Gastroesophageal sphincter (tissue), 4 donors: ENCODE measurements around the gene CACNA1C. TPM values are rescaled to one million over a fixed set of nuclear protein-coding genes. Genes with fewer than 3 reads are reported as not detected.

Source experiments
- ATAC-seq: fragments of 150-250 bp; one replicate; pipeline ENCODE4 v1.9.1; 2016; ENCODE audit warnings: mild to moderate bottlenecking, moderate library complexity
- H3K27ac ChIP-seq, 4 donors: fragments of 200-600 bp; sonication (generic) in 3 of 4; 1 replicate in 3 of 4; 2 replicates in 1 of 4; pipeline ENCODE4 v1.5.1; 2016 to 2019
- H3K27me3 ChIP-seq: fragments of 200-600 bp; sonication (generic); one replicate; pipeline ENCODE4 v1.5.1; 2019
- H3K36me3 ChIP-seq, 2 donors: fragments of 200-600 bp; sonication (generic); one replicate each; pipeline ENCODE4 v1.5.1; 2019; ENCODE audit warnings: control low read depth in 1 of 2
- H3K4me1 ChIP-seq, 3 donors: fragments of 200-600 bp; sonication (generic); 1 replicate in 2 of 3; 2 replicates in 1 of 3; pipeline ENCODE4 v1.5.1; 2016 to 2019; ENCODE audit warnings: control low read depth in 2 of 3
- H3K4me3 ChIP-seq, 2 donors: fragments of 200-600 bp; sonication (generic); one replicate each; pipeline ENCODE4 v1.5.1; 2019; ENCODE audit warnings: mild to moderate bottlenecking in 1 of 2, moderate library complexity in 1 of 2
- H3K9me3 ChIP-seq, 3 donors: fragments of 200-600 bp; sonication (generic); one replicate each; pipeline ENCODE4 v1.5.1; 2017 to 2019; ENCODE audit warnings: control low read depth in 2 of 3
- EP300 ChIP-seq: sonication (generic); formaldehyde crosslinking; IDR thresholded peaks from one replicate; pipeline ENCODE4 v1.6.1; 2017; ENCODE audit warnings: antibody characterized with exemption, mild to moderate bottlenecking
- POLR2A ChIP-seq, 2 donors: fragments of 450-650 bp; IDR thresholded peaks; one replicate each; pipeline ENCODE4 v1.6.1; 2017; ENCODE audit warnings: antibody characterized with exemption in 2 of 2, mild to moderate bottlenecking in 2 of 2, moderate library complexity in 1 of 2
- POLR2AphosphoS5 ChIP-seq: sonication (generic); formaldehyde crosslinking; IDR thresholded peaks from one replicate; pipeline ENCODE4 v1.6.1; 2017; ENCODE audit warnings: antibody characterized with exemption
- WGBS, 2 donors: methylation state at CpG; one replicate each; pipeline ENCODE4 v1.1.5; 2018; ENCODE audit warnings: low coverage in 1 of 2; 5-methylcytosine and 5-hydroxymethylcytosine counted together
- total RNA-seq, 4 donors: library from RNA; depleted of rRNA; stranded (reverse); fragments of >200 nt; gene quantifications; one replicate each; pipeline ENCODE4 v1.1.0, GENCODE V29; 2016
- TF ChIP-seq, protein P1 (sequence below), 4 experiments: fragments of 200-600 bp in 2 of 4; fragments of 450-650 bp in 2 of 4; sonication (generic) in 1 of 4; IDR thresholded peaks; one replicate each; pipeline ENCODE4 v1.5.1; 2017 to 2019; ENCODE audit warnings: antibody characterized with exemption in 4 of 4, mild to moderate bottlenecking in 2 of 4, moderate library complexity in 2 of 4

Gene CACNA1C
- total RNA-seq, 4 donors from 2014 or later = 22.9 to 96.2 (median 41.4) TPM

DNA sequence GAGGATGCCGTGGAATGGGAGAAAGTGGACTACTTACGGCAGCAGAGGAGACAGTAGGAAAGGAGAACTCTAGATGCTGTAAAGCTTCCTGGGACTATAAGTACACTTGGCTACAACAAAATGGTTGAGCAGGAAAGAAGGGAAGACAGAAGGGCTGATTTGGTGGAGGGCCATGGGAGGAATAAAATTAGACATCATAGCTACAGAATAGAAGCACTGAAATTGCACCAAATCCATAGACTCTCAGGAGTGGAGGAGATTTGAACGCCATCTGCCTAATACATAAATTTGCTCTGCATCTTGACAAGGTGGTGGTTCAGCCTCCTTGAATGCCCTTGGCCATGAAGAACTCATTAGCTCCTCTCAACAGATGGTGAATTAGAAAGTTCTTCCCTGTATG is 32.3 kb upstream of the CACNA1C start:
- TF ChIP-seq POLR2AphosphoS5 = no peak
- TF ChIP-seq EP300 = no peak
- no peak for TF ChIP-seq POLR2A (IDR thresholded peaks at IDR 0.05)
- TF ChIP-seq, protein P1, sequence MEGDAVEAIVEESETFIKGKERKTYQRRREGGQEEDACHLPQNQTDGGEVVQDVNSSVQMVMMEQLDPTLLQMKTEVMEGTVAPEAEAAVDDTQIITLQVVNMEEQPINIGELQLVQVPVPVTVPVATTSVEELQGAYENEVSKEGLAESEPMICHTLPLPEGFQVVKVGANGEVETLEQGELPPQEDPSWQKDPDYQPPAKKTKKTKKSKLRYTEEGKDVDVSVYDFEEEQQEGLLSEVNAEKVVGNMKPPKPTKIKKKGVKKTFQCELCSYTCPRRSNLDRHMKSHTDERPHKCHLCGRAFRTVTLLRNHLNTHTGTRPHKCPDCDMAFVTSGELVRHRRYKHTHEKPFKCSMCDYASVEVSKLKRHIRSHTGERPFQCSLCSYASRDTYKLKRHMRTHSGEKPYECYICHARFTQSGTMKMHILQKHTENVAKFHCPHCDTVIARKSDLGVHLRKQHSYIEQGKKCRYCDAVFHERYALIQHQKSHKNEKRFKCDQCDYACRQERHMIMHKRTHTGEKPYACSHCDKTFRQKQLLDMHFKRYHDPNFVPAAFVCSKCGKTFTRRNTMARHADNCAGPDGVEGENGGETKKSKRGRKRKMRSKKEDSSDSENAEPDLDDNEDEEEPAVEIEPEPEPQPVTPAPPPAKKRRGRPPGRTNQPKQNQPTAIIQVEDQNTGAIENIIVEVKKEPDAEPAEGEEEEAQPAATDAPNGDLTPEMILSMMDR (IDR thresholded peaks at IDR 0.05) = no peak
- no peak for ATAC-seq
- Histone ChIP-seq H3K27me3 (no peaks in the 10 kb centered on the region), H3K36me3 (no peaks in the 10 kb centered on the region), H3K9me3 (peaks cover 0 to 4% (median 0%) of the 10 kb centered on the region in 3 donors), H3K4me3 (no peak overlapping the region), H3K4me1 (no peaks in the 10 kb centered on the region), H3K27ac (no peak overlapping the region)
- 89 to 100% methylated on average over 1 to 3 of the region's 3 CpGs for WGBS, 2 donors

DNA sequence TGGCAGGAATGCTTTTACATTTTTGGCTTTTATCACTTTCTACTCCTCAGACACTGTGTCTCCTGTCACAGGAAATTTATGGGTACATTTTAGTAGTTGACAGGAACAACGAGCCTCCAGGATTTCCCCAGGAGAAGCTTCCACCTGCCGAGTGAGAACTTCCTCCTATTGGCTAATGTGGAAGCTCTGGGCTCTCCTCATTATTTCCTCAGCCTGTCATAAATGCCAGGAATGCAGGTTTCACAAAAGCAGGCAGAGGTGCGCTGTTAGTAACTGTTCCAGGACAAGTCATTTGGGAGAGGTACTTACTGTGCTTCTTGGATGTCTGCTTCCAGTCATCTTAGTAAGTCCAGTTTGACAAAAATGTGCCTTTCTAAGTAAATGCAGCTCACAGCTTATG is 29.4 kb upstream of the CACNA1C start:
- Histone ChIP-seq H3K27me3 (no peaks in the 10 kb centered on the region), H3K4me3 (no peak overlapping the region), H3K4me1 (no peaks in the 10 kb centered on the region), H3K9me3 (peaks cover 0 to 4% (median 0%) of the 10 kb centered on the region in 3 donors), H3K27ac (no peak overlapping the region), H3K36me3 (no peaks in the 10 kb centered on the region)
- TF ChIP-seq POLR2AphosphoS5 = no peak
- TF ChIP-seq, protein P1 (IDR thresholded peaks at IDR 0.05) = no peak
- TF ChIP-seq EP300 = no peak
- no peak for TF ChIP-seq POLR2A (IDR thresholded peaks at IDR 0.05)
- no peak for ATAC-seq
- WGBS, 2 donors = 29 to 80% methylated on average over 1 to 3 of the region's 3 CpGs

DNA sequence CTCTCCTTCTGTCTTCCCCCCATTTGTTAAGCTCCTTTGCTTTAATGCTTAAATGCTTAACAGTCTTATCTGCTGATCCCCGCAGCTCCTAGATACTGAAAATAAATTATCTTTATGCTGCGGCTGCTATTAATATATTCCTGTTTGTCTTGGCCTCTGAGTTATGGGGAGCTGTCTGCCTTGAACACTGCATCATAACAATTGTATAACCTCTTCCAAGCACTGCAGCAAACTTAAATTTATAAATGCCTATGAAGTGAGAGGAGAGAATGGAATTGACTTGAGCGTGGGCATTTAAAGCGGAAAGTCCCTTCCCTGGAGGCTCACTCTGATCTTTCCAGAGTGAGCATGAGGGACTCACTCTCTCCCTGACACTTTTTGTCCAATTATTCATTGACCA is 25.4 kb upstream of the CACNA1C start:
- no peaks in the 10 kb centered on the region for H3K36me3 ChIP-seq
- H3K4me1 ChIP-seq = no peaks in the 10 kb centered on the region
- no peak for ATAC-seq
- WGBS, 2 donors = 16 to 30% methylated on average over 4 of the region's 4 CpGs
- H3K27ac ChIP-seq = no peak overlapping the region
- H3K27me3 ChIP-seq = no peaks in the 10 kb centered on the region
- TF ChIP-seq POLR2A (IDR thresholded peaks at IDR 0.05) = no peak
- TF ChIP-seq EP300 = no peak
- TF ChIP-seq POLR2AphosphoS5 = no peak
- TF ChIP-seq, protein P1 (IDR thresholded peaks at IDR 0.05) = no peak
- H3K9me3 ChIP-seq = peaks cover 0 to 4% (median 0%) of the 10 kb centered on the region in 3 donors
- no peak overlapping the region for H3K4me3 ChIP-seq

DNA sequence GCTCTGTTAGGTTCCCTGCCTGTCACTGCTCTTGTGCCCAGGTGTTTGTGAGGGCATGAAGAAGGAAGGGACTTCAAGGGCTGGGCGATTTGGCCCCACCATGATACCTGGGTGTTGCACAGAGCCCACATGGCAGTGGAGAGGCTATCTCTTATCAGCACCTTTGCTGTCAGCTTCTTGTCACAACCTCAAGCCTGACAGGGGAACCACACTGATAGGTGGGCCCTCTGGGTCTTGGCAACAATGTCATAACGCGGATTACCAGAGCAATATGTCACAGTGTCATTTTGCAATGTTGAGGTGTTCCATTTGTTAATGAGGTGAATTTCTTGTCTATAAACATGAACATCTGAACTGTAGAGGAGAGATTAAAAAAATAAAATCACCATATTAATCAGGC is 22.9 kb upstream of the CACNA1C start:
- ATAC-seq = no peak
- Histone ChIP-seq H3K4me1 (peaks cover 0 to 7% (median 3%) of the 10 kb centered on the region in 3 donors), H3K27ac (no peak overlapping the region), H3K9me3 (no peaks in the 10 kb centered on the region), H3K36me3 (no peaks in the 10 kb centered on the region), H3K4me3 (no peak overlapping the region), H3K27me3 (no peaks in the 10 kb centered on the region)
- TF ChIP-seq, protein P1 (IDR thresholded peaks at IDR 0.05) = no peak
- TF ChIP-seq EP300 (no peak), POLR2AphosphoS5 (no peak), POLR2A (IDR thresholded peaks at IDR 0.05) (no peak)
- 96 to 100% methylated on average over 2 to 3 of the region's 3 CpGs for WGBS, 2 donors

DNA sequence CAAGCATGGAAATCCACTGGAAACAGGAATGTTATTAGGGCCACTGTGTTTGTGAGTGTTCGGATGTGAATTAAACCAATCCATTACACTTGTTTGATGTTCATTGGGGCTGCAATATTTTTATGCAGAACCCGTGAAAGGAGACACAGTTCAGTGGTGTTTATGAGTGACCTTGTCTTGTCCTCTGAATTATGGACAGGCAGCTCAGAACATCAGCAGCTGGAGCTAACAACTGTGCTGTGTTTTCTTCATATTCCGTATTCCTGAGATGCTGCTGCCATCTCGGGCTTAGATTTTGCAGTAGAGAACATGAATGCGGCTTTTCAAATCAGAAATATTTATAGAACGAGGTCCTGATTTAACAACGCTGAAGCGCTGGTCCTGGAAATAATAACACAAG is 20.3 kb upstream of the CACNA1C start:
- Histone ChIP-seq H3K4me1 (peaks cover 0 to 18% (median 9%) of the 10 kb centered on the region in 3 donors), H3K36me3 (no peaks in the 10 kb centered on the region), H3K27ac (no peak overlapping the region), H3K27me3 (no peaks in the 10 kb centered on the region), H3K9me3 (no peaks in the 10 kb centered on the region), H3K4me3 (no peak overlapping the region)
- TF ChIP-seq, protein P1 (IDR thresholded peaks at IDR 0.05) = no peak
- TF ChIP-seq EP300 = no peak
- no peak for TF ChIP-seq POLR2A (IDR thresholded peaks at IDR 0.05)
- TF ChIP-seq POLR2AphosphoS5 = no peak
- no peak for ATAC-seq
- WGBS, 2 donors = 68 to 74% methylated on average over 3 to 8 of the region's 8 CpGs
